Activated CD8-positive, alpha-beta memory T cell treated with anti-CD3 and anti-CD28 coated beads, Interleukin-2, amount 50 U/mL, for 1 hour (primary cell): Measurements from ENCODE around the gene CARS1.

ENCODE experiments used
- DNase-seq: peaks from one replicate; pipeline ENCODE4 v3.0.0-alpha.2; 2020; ENCODE audit errors: extremely low read depth

The CARS1 gene

GRCh38 chr11:2955906-2956476 lies 101.2 kb downstream of the CARS1 start:
- no peak for DNase-seq

- no peak for DNase-seq
Observed at GRCh38 chr11:2954263-2954662, 103.0 kb downstream of the CARS1 start.

GRCh38 chr11:2952290-2952689 lies 104.9 kb downstream of the CARS1 start:
- no peak for DNase-seq

GRCh38 chr11:2951231-2952110 lies 105.8 kb downstream of the CARS1 start:
- DNase-seq, result no peak
